Fibroblast of mammary gland (primary cell): ENCODE results near the gene MAGI1.

Source experiments
- DNase-seq: peaks from one replicate; pipeline ENCODE4 v3.0.0-alpha.2; 2010; ENCODE audit warnings: low read depth
- H3K4me3 ChIP-seq: 2 replicates; pipeline ENCODE4 v1.5.1; 2011; ENCODE audit warnings: low read depth, mild to moderate bottlenecking, low read length, moderate library complexity; ENCODE audit not compliant: control insufficient read depth
- CTCF ChIP-seq: conservative IDR thresholded peaks from 2 replicates; pipeline ENCODE4 v1.5.1; 2011; ENCODE audit warnings: low read depth, low read length, inconsistent platforms; ENCODE audit not compliant: control insufficient read depth, insufficient read depth

Gene MAGI1

GRCh38 chr3:65971293-65972252 lies 67.1 kb downstream of the MAGI1 start:
- TF ChIP-seq CTCF = no peak
- H3K4me3 ChIP-seq = no peak overlapping the region
- no peak for DNase-seq

GRCh38 chr3:65968996-65969395 lies 69.7 kb downstream of the MAGI1 start:
- no peak overlapping the region for H3K4me3 ChIP-seq
- no peak for DNase-seq
- no peak for TF ChIP-seq CTCF

GRCh38 chr3:65967451-65967850 lies 71.3 kb downstream of the MAGI1 start:
- TF ChIP-seq CTCF = no peak
- DNase-seq = no peak
- H3K4me3 ChIP-seq = no peak overlapping the region

- TF ChIP-seq CTCF = no peak
- H3K4me3 ChIP-seq = no peak overlapping the region
- no peak for DNase-seq
These were observed 73.9 kb downstream of the MAGI1 start for GRCh38 chr3:65964838-65965237.

GRCh38 chr3:65963787-65964677 lies 74.7 kb downstream of the MAGI1 start:
- H3K4me3 ChIP-seq = no peak overlapping the region
- TF ChIP-seq CTCF = no peak
- DNase-seq = peak; percentile 96

- H3K4me3 ChIP-seq = no peak overlapping the region
These were observed 77.0 kb downstream of the MAGI1 start for GRCh38 chr3:65961733-65962132.

More at GRCh38 chr3:65961733-65962132, 77.0 kb downstream of the MAGI1 start:
- TF ChIP-seq CTCF = no peak
- DNase-seq = no peak
